PC-3 (cell line): ENCODE data around the gene MAML3.

ENCODE experiments used
- EZH2 ChIP-seq: fragments of 300-600 bp; sonication (generic); IDR thresholded peaks from one replicate; pipeline ENCODE4 v1.6.1; 2017; ENCODE audit warnings: antibody characterized with exemption, mild to moderate bottlenecking, low read length; ENCODE audit not compliant: unreplicated experiment
- EZH2phosphoT487 ChIP-seq: fragments of 300-600 bp; sonication (generic); IDR thresholded peaks from 2 replicates; pipeline ENCODE4 v1.6.1; 2018; ENCODE audit warnings: mild to moderate bottlenecking, antibody characterized with exemption, low read length, borderline replicate concordance
- TF ChIP-seq, protein P1 (sequence below): fragments of 300-600 bp; sonication (generic); conservative IDR thresholded peaks from 2 replicates; pipeline ENCODE4 v1.5.1; 2017; ENCODE audit warnings: antibody characterized with exemption, low read depth, mild to moderate bottlenecking, low read length

DNA sequence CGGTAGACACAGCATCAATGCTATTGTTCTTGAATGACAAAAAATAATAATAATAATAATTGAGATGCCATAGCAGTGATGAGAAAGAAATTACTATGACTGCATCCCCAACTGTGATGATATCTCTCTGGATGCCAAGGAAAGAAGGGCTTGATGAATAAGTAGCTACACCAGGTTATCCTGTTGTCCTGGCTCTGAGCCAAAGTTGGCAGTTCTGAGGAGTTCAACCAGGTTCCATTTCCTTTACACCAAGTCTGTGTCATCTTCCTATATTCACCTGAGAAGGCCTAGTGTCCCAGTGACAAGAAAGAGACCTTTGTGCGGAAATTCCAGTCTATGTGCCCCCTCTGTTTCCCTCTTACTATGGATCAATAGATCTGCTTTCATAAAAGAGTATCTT is 3.4 kb upstream of the MAML3 start:
- TF ChIP-seq, protein P1, sequence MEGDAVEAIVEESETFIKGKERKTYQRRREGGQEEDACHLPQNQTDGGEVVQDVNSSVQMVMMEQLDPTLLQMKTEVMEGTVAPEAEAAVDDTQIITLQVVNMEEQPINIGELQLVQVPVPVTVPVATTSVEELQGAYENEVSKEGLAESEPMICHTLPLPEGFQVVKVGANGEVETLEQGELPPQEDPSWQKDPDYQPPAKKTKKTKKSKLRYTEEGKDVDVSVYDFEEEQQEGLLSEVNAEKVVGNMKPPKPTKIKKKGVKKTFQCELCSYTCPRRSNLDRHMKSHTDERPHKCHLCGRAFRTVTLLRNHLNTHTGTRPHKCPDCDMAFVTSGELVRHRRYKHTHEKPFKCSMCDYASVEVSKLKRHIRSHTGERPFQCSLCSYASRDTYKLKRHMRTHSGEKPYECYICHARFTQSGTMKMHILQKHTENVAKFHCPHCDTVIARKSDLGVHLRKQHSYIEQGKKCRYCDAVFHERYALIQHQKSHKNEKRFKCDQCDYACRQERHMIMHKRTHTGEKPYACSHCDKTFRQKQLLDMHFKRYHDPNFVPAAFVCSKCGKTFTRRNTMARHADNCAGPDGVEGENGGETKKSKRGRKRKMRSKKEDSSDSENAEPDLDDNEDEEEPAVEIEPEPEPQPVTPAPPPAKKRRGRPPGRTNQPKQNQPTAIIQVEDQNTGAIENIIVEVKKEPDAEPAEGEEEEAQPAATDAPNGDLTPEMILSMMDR: no peak
- no peak for TF ChIP-seq EZH2phosphoT487
- no peak for TF ChIP-seq EZH2
